H1 (cell line): ENCODE data around the gene CSF1. TPM values are rescaled to one million over a fixed set of nuclear protein-coding genes. Genes with fewer than 3 reads are reported as not detected.

ENCODE experiments used
- FOSL1 ChIP-seq: IDR thresholded peaks from 2 replicates; pipeline ENCODE4 v1.6.1; 2011; ENCODE audit warnings: mild to moderate bottlenecking, low read depth, low read length, moderate library complexity; ENCODE audit not compliant: insufficient read depth
- GABPA ChIP-seq: IDR thresholded peaks from 2 replicates; pipeline ENCODE4 v1.6.1; 2011; ENCODE audit warnings: mild to moderate bottlenecking, low read length, moderate library complexity, borderline replicate concordance; ENCODE audit not compliant: insufficient read depth
- HDAC2 ChIP-seq, 2 experiments: fragments of 300-600 bp in 1 of 2; sonication (generic) in 1 of 2; IDR thresholded peaks; 2 replicates each; pipeline ENCODE4 v1.6.1; 2011 to 2012; ENCODE audit warnings: low read depth in 2 of 2, low read length in 2 of 2, mild to moderate bottlenecking in 2 of 2, moderate library complexity in 2 of 2, borderline replicate concordance in 1 of 2, inconsistent platforms in 1 of 2
- KDM5A ChIP-seq: fragments of 200-600 bp; IDR thresholded peaks from 2 replicates; pipeline ENCODE4 v1.7.1; 2012; ENCODE audit warnings: mild to moderate bottlenecking, low read length, inconsistent platforms, mixed read lengths
- PHF8 ChIP-seq: fragments of 200-600 bp; sonication (generic); conservative IDR thresholded peaks from 2 replicates; pipeline ENCODE4 v1.7.1; 2012; ENCODE audit warnings: low read depth, mild to moderate bottlenecking, inconsistent platforms, low read length, moderate library complexity
- POLR2AphosphoS5 ChIP-seq: IDR thresholded peaks from 2 replicates; pipeline ENCODE4 v1.6.1; 2011; ENCODE audit warnings: low read depth, low read length
- polyA plus RNA-seq, 7 experiments: library from polyadenylated mRNA; depleted of rRNA in 3 of 7; stranded (reverse) in 5 of 7; unstranded in 2 of 7; fragments of >200 nt in 5 of 7; fragments of 200-250 nt in 2 of 7; gene quantifications; 1 replicate in 5 of 7; 2 replicates in 1 of 7; 4 replicates in 1 of 7; pipeline versions ENCODE4 v1.2.1 to v1.2.3, GENCODE V29; 2011 to 2013; ENCODE audit warnings: missing spikeins in 2 of 7, mixed read lengths in 2 of 7
- total RNA-seq: library from RNA; stranded (reverse); fragmentation: NEBNext Ultra II Directional; extraction: Animal tissue kit (Norgen Biotek cat#: 25700); gene quantifications from 2 replicates; pipeline ENCODE4 v1.2.1, GENCODE V29; 2021
- TF ChIP-seq, protein P1 (sequence below): fragments of 300-600 bp; sonication (generic); IDR thresholded peaks from 2 replicates; pipeline ENCODE4 v1.7.1; 2012; ENCODE audit warnings: low read length, moderate library complexity, mild to moderate bottlenecking, inconsistent platforms; ENCODE audit not compliant: insufficient replicate concordance
- TF ChIP-seq, protein P2 (sequence below): IDR thresholded peaks from 2 replicates; pipeline ENCODE4 v1.6.1; 2012; ENCODE audit warnings: inconsistent platforms

CSF1 gene
- total and polyA plus RNA-seq, 2 of the 8 experiments (the other 6 are each of a cell fraction or from before 2014, with no cell fraction given) = 3.3 to 5.4 TPM

DNA sequence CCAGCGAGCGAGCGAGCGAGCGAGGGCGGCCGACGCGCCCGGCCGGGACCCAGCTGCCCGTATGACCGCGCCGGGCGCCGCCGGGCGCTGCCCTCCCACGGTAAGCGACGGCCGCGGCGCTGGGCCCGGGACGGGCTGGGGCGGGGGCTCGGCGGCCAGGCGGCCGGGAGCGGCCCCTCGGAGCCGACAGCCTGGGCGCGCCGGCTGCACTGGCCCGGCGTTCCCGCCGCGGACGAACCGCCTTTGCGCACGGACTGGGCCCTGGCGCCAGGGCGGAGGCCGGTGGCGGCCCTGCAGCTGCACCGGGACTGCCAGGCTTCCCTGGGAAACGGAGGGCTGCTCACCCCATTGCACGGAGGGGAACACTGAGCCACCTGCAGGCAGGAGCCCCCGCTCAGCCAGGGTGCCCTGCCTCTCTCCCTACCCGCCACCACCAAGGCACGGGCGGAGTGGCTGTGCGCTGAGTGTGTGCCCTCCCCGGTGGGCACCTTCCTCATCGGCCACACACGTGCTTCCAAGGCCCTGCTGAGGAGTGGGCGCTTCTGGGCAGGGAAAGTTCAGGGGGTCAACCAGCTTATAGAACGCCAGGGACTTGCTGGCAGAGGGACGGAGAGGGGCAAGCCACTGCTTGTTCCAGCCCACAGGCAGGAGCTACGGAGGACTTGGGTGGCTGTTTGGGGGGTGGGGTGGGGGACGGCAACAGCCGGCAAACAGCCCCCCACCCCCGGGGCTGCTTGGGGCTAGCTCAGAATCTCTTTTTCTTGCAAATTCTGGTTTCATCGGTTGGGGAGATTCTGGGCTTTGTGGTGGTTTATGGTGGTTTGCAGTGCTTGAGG, 532 bp downstream of the CSF1 start (continued):
- TF ChIP-seq, protein P1, sequence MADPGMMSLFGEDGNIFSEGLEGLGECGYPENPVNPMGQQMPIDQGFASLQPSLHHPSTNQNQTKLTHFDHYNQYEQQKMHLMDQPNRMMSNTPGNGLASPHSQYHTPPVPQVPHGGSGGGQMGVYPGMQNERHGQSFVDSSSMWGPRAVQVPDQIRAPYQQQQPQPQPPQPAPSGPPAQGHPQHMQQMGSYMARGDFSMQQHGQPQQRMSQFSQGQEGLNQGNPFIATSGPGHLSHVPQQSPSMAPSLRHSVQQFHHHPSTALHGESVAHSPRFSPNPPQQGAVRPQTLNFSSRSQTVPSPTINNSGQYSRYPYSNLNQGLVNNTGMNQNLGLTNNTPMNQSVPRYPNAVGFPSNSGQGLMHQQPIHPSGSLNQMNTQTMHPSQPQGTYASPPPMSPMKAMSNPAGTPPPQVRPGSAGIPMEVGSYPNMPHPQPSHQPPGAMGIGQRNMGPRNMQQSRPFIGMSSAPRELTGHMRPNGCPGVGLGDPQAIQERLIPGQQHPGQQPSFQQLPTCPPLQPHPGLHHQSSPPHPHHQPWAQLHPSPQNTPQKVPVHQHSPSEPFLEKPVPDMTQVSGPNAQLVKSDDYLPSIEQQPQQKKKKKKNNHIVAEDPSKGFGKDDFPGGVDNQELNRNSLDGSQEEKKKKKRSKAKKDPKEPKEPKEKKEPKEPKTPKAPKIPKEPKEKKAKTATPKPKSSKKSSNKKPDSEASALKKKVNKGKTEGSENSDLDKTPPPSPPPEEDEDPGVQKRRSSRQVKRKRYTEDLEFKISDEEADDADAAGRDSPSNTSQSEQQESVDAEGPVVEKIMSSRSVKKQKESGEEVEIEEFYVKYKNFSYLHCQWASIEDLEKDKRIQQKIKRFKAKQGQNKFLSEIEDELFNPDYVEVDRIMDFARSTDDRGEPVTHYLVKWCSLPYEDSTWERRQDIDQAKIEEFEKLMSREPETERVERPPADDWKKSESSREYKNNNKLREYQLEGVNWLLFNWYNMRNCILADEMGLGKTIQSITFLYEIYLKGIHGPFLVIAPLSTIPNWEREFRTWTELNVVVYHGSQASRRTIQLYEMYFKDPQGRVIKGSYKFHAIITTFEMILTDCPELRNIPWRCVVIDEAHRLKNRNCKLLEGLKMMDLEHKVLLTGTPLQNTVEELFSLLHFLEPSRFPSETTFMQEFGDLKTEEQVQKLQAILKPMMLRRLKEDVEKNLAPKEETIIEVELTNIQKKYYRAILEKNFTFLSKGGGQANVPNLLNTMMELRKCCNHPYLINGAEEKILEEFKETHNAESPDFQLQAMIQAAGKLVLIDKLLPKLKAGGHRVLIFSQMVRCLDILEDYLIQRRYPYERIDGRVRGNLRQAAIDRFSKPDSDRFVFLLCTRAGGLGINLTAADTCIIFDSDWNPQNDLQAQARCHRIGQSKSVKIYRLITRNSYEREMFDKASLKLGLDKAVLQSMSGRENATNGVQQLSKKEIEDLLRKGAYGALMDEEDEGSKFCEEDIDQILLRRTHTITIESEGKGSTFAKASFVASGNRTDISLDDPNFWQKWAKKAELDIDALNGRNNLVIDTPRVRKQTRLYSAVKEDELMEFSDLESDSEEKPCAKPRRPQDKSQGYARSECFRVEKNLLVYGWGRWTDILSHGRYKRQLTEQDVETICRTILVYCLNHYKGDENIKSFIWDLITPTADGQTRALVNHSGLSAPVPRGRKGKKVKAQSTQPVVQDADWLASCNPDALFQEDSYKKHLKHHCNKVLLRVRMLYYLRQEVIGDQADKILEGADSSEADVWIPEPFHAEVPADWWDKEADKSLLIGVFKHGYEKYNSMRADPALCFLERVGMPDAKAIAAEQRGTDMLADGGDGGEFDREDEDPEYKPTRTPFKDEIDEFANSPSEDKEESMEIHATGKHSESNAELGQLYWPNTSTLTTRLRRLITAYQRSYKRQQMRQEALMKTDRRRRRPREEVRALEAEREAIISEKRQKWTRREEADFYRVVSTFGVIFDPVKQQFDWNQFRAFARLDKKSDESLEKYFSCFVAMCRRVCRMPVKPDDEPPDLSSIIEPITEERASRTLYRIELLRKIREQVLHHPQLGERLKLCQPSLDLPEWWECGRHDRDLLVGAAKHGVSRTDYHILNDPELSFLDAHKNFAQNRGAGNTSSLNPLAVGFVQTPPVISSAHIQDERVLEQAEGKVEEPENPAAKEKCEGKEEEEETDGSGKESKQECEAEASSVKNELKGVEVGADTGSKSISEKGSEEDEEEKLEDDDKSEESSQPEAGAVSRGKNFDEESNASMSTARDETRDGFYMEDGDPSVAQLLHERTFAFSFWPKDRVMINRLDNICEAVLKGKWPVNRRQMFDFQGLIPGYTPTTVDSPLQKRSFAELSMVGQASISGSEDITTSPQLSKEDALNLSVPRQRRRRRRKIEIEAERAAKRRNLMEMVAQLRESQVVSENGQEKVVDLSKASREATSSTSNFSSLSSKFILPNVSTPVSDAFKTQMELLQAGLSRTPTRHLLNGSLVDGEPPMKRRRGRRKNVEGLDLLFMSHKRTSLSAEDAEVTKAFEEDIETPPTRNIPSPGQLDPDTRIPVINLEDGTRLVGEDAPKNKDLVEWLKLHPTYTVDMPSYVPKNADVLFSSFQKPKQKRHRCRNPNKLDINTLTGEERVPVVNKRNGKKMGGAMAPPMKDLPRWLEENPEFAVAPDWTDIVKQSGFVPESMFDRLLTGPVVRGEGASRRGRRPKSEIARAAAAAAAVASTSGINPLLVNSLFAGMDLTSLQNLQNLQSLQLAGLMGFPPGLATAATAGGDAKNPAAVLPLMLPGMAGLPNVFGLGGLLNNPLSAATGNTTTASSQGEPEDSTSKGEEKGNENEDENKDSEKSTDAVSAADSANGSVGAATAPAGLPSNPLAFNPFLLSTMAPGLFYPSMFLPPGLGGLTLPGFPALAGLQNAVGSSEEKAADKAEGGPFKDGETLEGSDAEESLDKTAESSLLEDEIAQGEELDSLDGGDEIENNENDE = no peak
- TF ChIP-seq HDAC2 (IDR thresholded peaks at IDR 0.05; ENCODE audit: borderline replicate concordance in 1 of 2, low read depth in 2 of 2, low read length in 2 of 2) = 0 out of 4 replicates have a peak, but pooled peaks of 1 of the 2 experiments have one; percentile 74
- no peak for TF ChIP-seq GABPA
- TF ChIP-seq, protein P2, sequence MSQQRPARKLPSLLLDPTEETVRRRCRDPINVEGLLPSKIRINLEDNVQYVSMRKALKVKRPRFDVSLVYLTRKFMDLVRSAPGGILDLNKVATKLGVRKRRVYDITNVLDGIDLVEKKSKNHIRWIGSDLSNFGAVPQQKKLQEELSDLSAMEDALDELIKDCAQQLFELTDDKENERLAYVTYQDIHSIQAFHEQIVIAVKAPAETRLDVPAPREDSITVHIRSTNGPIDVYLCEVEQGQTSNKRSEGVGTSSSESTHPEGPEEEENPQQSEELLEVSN = no peak
- no peak for TF ChIP-seq POLR2AphosphoS5
- no peak for TF ChIP-seq FOSL1
- no peak for TF ChIP-seq KDM5A
- TF ChIP-seq PHF8 = 0 out of 2 replicates have a peak, but pooled peaks have one; percentile 25
